Left lung (tissue), 10 donors: ENCODE data around the gene NMT2. TPM values are rescaled to one million over a fixed set of nuclear protein-coding genes. Genes with fewer than 3 reads are reported as not detected.
A peak's percentile ranks its signal among the peaks of the same experiment; 100 is the strongest.

Source experiments
- ATAC-seq: fragments of 200-7000 bp; cut with Tn5 transposase; one replicate; pipeline ENCODE4 v1.9.1; 2020; ENCODE audit warnings: moderate library complexity
- DNase-seq, 4 donors: peaks; one replicate each; pipeline ENCODE4 v3.0.0-alpha.2; 2013 to 2020
- H3K27ac ChIP-seq, 2 donors: fragments of 200-600 bp; sonication (generic) in 1 of 2; one replicate each; pipeline versions ENCODE4 v1.5.0 to v1.8.0; 2020 to 2021
- H3K27me3 ChIP-seq, 2 donors: fragments of 200-600 bp; sonication (generic) in 1 of 2; one replicate each; pipeline versions ENCODE4 v1.5.0 to v1.8.0; 2020 to 2021
- H3K36me3 ChIP-seq, 2 donors: fragments of 200-600 bp; sonication (generic) in 1 of 2; one replicate each; pipeline versions ENCODE4 v1.5.0 to v1.8.0; 2020 to 2021
- H3K4me1 ChIP-seq, 2 donors: fragments of 200-600 bp; one replicate each; pipeline ENCODE4 v1.8.0; 2021
- H3K4me3 ChIP-seq, 2 donors: fragments of 200-600 bp; sonication (generic) in 1 of 2; one replicate each; pipeline versions ENCODE4 v1.5.0 to v1.8.0; 2020 to 2021; ENCODE audit warnings: mild to moderate bottlenecking in 1 of 2
- H3K9me3 ChIP-seq, 2 donors: fragments of 200-600 bp; sonication (generic) in 1 of 2; one replicate each; pipeline versions ENCODE4 v1.5.0 to v1.8.0; 2020 to 2021
- intact Hi-C, 2 donors: fragments of 100-400 bp; cut with DNase I; formaldehyde crosslinking; loops; one replicate each; pipeline versions ENCODE4 v1.11.2 to v1.14.2; 2022
- polyA plus RNA-seq, 6 donors: library from polyadenylated mRNA; unstranded; fragments of 120-200 nt; gene quantifications; one replicate each; pipeline ENCODE4 v1.2.1, GENCODE V29; 2013; ENCODE audit not compliant: insufficient read length in 6 of 6
- total RNA-seq, 2 donors: library from RNA; stranded (reverse); fragmentation: NEBNext Ultra II Directional; extraction: Animal tissue kit (Norgen Biotek cat#: 25700); gene quantifications; one replicate each; pipeline ENCODE4 v1.2.1, GENCODE V29; 2021
- TF ChIP-seq, protein P1 (sequence below), 2 donors: fragments of 200-600 bp; sonication (generic) in 1 of 2; IDR thresholded peaks; one replicate each; pipeline versions ENCODE4 v1.5.0 to v1.8.0; 2021; ENCODE audit warnings: antibody characterized with exemption in 2 of 2
- donor health status: DM: no; HTN: yes; CAD: no.
- donor health status: DM: no; HTN: no; CAD: no.

NMT2 gene
- total and polyA plus RNA-seq, 8 donors: 9.2 to 38.5 (median 34.7) TPM

DNA sequence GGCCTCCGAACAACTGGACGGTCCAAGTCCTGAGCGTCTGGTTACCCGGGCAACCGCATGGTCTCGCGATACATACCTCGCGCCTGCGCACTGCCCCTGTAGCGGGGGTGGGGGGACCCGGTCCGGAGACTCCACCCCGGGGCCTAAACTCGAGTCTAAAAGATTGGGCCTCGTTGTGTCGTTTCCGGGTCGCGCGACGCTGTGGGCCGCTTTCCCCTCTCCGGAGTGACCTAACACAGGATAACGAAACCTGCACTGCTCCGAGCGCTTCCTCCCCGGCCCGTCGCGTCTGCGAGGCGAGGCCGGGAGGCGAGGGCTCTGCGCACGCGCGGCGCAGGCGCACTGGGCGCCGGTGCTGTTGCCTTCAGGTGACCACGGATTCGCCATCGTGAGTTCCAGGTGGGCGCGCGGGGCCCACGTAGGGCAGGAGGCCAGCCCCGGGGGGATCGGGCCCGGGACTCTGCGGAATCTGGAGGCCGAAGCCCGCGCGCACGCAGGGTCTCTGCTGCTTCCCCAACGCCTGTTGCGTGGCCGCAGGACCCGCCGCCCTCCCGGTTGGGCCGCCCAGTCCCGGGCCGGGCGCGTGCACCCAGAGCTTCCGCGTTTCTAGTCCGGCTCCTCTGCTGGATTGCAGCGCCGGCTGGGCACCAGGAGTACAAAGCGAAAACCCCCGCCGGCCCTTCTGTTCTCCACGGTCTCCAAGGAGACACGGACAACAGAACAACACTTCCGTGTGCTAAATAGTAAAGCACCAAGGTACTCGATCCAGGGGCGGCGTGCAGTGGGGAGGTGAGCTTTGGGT is 71.3 kb downstream of the NMT2 start, which contains the start of gene RPP38:
RPP38 (plus strand) TSS at position 345 of the 802 bp plus-strand sequence. CDS start 5,960 bp downstream, outside the sequence.
- DNase-seq (peak; percentile 97 to 98 (median 98)), ATAC-seq (peak; percentile 96)
- TF ChIP-seq, protein P1, sequence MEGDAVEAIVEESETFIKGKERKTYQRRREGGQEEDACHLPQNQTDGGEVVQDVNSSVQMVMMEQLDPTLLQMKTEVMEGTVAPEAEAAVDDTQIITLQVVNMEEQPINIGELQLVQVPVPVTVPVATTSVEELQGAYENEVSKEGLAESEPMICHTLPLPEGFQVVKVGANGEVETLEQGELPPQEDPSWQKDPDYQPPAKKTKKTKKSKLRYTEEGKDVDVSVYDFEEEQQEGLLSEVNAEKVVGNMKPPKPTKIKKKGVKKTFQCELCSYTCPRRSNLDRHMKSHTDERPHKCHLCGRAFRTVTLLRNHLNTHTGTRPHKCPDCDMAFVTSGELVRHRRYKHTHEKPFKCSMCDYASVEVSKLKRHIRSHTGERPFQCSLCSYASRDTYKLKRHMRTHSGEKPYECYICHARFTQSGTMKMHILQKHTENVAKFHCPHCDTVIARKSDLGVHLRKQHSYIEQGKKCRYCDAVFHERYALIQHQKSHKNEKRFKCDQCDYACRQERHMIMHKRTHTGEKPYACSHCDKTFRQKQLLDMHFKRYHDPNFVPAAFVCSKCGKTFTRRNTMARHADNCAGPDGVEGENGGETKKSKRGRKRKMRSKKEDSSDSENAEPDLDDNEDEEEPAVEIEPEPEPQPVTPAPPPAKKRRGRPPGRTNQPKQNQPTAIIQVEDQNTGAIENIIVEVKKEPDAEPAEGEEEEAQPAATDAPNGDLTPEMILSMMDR (IDR thresholded peaks at IDR 0.05): no peak
- H3K36me3 ChIP-seq: peaks cover 0 to 13% of the 10 kb centered on the region in 2 donors
- peak within 1 kb of the TSS; percentile 71 to 95 for H3K4me3 ChIP-seq
- H3K27ac ChIP-seq: peak within 1 kb of the TSS; percentile 93 to 97
- no peaks in the 10 kb centered on the region for H3K27me3 ChIP-seq
- no peaks in the 10 kb centered on the region for H3K9me3 ChIP-seq
- H3K4me1 ChIP-seq: peaks cover 10 to 34% of the 10 kb centered on the region in 2 donors
- intact Hi-C loops: no loop called here

DNA sequence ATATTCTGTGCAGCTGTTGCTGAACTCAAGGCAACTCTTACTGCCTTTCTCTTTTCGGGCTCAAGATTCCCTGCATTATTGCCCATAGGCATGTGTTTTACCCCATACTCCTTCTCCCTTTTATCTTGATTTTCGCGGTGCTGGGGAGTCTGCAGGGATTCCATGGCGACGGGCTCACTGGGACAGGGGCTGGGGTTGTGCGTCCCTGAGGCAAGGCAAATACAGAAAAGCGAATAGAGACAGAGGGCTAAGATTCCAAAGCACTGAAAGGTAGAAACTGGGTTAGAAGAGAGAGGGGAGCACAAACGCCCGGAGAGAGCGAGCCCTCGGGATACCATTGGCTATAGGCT is 71.9 kb downstream of the NMT2 start:
- H3K27ac ChIP-seq: peak overlapping the region; percentile 93 to 97
- no peaks in the 10 kb centered on the region for H3K9me3 ChIP-seq
- intact Hi-C loops: no loop called here
- DNase-seq: no peak
- peaks cover 10 to 34% of the 10 kb centered on the region in 2 donors for H3K4me1 ChIP-seq
- no peaks in the 10 kb centered on the region for H3K27me3 ChIP-seq
- ATAC-seq: peak; percentile 25
- H3K4me3 ChIP-seq: peak overlapping the region; percentile 71 to 95
- peaks cover 0 to 7% of the 10 kb centered on the region in 2 donors for H3K36me3 ChIP-seq
- TF ChIP-seq, protein P1 (IDR thresholded peaks at IDR 0.05): no peak

DNA sequence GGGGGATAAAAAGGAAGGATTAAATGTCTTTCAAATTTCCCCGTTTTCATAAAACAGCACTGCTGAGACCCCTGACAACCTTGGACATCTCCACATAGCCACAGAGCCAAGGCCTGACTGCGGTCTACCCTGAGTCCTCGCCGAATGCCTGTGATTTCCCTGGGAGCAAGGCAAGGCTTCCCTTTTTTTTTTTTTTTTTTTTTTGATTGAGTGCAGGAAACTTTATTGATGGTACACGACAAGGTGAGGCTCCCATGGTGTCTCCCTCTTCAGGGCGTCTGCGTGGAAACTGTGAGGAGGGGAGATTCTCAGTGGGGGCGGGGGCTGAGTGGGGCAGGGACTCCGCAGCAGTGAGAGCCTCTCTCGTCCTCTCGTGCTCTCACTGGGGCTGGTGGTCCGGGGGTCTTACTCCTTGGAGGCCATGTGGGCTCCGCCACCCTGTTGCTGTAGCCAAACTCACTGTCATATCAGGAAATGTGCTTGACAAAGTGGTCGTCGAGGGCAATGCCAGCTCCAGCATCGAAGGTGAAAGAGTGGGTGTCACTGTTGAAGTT is 75.6 kb downstream of the NMT2 start:
- TF ChIP-seq, protein P1 (IDR thresholded peaks at IDR 0.05): no peak
- ATAC-seq (no peak), DNase-seq (no peak)
- no peak overlapping the region for H3K27ac ChIP-seq
- H3K27me3 ChIP-seq: peaks cover 0 to 14% of the 10 kb centered on the region in 2 donors
- no peaks in the 10 kb centered on the region for H3K36me3 ChIP-seq
- H3K4me1 ChIP-seq: peaks cover 0 to 22% of the 10 kb centered on the region in 2 donors
- H3K4me3 ChIP-seq: no peak overlapping the region
- H3K9me3 ChIP-seq: no peaks in the 10 kb centered on the region
- intact Hi-C loops: no loop called here

DNA sequence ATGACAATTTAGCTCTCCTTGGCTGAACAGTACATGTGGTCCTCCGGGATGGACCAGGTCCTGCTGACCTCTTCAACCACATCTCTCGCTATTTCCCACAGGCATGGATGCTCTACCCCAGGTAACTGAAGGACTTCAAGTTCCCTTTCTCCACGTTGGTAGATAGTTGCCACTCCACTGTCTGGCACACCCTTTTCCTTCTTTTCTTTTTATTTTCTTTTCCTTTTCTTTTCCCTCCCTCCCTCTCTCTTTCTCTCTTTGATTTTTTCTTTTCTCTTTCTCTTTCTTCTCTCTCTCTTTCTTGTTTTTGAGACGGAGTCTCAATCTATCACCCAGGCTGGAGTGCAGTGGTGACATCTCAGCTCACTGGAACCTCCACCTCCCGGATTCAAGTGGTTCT is 77.1 kb downstream of the NMT2 start:
- H3K27me3 ChIP-seq: peaks cover 0 to 22% of the 10 kb centered on the region in 2 donors
- ATAC-seq (no peak), DNase-seq (no peak)
- TF ChIP-seq, protein P1 (IDR thresholded peaks at IDR 0.05): no peak
- H3K27ac ChIP-seq: no peak overlapping the region
- intact Hi-C loops: no loop called here
- no peaks in the 10 kb centered on the region for H3K9me3 ChIP-seq
- H3K4me3 ChIP-seq: no peak overlapping the region
- no peaks in the 10 kb centered on the region for H3K36me3 ChIP-seq
- H3K4me1 ChIP-seq: peaks cover 0 to 16% of the 10 kb centered on the region in 2 donors
